ENCODE measurements around the gene HMX1.

DNA sequence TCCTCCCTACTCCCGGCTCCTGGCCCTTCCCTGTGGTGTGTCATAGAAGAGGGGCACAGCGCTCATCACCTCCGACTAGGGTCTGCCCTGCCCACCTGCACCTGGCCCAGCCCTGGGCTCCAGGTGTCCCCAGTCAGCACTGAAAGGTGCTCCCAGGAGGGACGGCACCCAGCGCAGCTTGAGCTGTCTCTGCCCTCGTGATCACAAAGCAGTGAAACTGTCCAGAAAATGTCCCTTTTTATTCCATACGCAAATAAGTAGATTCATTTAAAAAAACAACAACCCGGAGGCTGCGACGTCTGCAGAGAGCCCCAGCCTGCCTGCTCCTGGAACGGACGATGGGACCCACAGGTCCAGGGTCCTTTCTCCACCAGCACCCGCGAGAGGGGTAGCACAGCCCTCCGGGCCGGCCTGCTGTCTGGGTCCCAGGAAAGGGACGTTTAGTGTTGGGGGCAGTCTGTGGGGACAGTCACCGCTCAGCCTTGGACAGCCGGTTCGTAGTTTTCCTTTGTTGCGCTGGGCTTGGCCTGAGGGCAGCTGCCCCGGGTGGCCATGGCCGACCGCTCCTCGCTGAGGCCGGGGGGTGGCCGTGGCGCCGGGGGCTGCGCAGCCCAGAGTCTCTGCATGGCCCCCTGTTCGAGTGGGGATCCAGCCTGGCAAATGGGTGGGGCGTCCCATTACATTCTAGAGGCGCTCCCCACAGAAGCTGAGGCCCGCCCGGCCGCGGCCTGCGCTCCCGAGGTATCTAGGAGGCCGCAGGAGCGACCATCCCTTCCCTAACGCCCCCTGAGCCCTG is 4.6 kb downstream of the HMX1 start:
- TF ChIP-seq, protein P1, sequence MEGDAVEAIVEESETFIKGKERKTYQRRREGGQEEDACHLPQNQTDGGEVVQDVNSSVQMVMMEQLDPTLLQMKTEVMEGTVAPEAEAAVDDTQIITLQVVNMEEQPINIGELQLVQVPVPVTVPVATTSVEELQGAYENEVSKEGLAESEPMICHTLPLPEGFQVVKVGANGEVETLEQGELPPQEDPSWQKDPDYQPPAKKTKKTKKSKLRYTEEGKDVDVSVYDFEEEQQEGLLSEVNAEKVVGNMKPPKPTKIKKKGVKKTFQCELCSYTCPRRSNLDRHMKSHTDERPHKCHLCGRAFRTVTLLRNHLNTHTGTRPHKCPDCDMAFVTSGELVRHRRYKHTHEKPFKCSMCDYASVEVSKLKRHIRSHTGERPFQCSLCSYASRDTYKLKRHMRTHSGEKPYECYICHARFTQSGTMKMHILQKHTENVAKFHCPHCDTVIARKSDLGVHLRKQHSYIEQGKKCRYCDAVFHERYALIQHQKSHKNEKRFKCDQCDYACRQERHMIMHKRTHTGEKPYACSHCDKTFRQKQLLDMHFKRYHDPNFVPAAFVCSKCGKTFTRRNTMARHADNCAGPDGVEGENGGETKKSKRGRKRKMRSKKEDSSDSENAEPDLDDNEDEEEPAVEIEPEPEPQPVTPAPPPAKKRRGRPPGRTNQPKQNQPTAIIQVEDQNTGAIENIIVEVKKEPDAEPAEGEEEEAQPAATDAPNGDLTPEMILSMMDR (IDR thresholded peaks at IDR 0.05; ENCODE audit: insufficient read depth, low read length) = no peak
- TF ChIP-seq GABPA (IDR thresholded peaks at IDR 0.05; ENCODE audit: low read depth) = no peak
- no peak for TF ChIP-seq POLR2AphosphoS5 (IDR thresholded peaks at IDR 0.05; ENCODE audit: low read depth)
- TF ChIP-seq, protein P2, sequence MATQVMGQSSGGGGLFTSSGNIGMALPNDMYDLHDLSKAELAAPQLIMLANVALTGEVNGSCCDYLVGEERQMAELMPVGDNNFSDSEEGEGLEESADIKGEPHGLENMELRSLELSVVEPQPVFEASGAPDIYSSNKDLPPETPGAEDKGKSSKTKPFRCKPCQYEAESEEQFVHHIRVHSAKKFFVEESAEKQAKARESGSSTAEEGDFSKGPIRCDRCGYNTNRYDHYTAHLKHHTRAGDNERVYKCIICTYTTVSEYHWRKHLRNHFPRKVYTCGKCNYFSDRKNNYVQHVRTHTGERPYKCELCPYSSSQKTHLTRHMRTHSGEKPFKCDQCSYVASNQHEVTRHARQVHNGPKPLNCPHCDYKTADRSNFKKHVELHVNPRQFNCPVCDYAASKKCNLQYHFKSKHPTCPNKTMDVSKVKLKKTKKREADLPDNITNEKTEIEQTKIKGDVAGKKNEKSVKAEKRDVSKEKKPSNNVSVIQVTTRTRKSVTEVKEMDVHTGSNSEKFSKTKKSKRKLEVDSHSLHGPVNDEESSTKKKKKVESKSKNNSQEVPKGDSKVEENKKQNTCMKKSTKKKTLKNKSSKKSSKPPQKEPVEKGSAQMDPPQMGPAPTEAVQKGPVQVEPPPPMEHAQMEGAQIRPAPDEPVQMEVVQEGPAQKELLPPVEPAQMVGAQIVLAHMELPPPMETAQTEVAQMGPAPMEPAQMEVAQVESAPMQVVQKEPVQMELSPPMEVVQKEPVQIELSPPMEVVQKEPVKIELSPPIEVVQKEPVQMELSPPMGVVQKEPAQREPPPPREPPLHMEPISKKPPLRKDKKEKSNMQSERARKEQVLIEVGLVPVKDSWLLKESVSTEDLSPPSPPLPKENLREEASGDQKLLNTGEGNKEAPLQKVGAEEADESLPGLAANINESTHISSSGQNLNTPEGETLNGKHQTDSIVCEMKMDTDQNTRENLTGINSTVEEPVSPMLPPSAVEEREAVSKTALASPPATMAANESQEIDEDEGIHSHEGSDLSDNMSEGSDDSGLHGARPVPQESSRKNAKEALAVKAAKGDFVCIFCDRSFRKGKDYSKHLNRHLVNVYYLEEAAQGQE (IDR thresholded peaks at IDR 0.05; ENCODE audit: insufficient replicate concordance, low read depth) = no peak
